MM.1S (cell line): Measurements from ENCODE around the gene FBXL13.
"Not testable (repeated sequence)": the region's sequence is repeated elsewhere in the genome, so short reads cannot be mapped to it uniquely, and the experiment has no call there.

Source experiments
- DNase-seq: peaks from one replicate; pipeline ENCODE4 v3.0.0-alpha.2; 2015
- H2AFZ ChIP-seq: fragments of 300-600 bp; sonication (generic); 2 replicates; pipeline ENCODE4 v1.6.0; 2016; ENCODE audit warnings: antibody characterized with exemption, low read length
- H3F3A ChIP-seq: fragments of 300-600 bp; sonication (generic); 2 replicates; pipeline ENCODE4 v1.6.1; 2016; ENCODE audit warnings: mild to moderate bottlenecking, antibody characterized with exemption, low read length, moderate library complexity, mixed read lengths; ENCODE audit not compliant: insufficient read depth
- H3K27ac ChIP-seq: fragments of 300-600 bp; sonication (generic); 2 replicates; pipeline ENCODE4 v1.5.1; 2016; ENCODE audit warnings: mild to moderate bottlenecking, low read length
- H3K27me3 ChIP-seq: fragments of 300-600 bp; sonication (generic); replicated peaks from 2 replicates; pipeline ENCODE4 v1.6.0; 2016; ENCODE audit warnings: low read length; ENCODE audit not compliant: insufficient read depth
- H3K36me3 ChIP-seq: fragments of 300-600 bp; sonication (generic); replicated peaks from 2 replicates; pipeline ENCODE4 v1.6.1; 2016; ENCODE audit warnings: mild to moderate bottlenecking, low read length, mixed read lengths; ENCODE audit not compliant: insufficient read depth
- H3K4me1 ChIP-seq: fragments of 300-600 bp; sonication (generic); 2 replicates; pipeline ENCODE4 v1.6.1; 2016; ENCODE audit warnings: low read length, mixed read lengths
- H3K4me2 ChIP-seq: fragments of 300-600 bp; sonication (generic); 2 replicates; pipeline ENCODE4 v1.6.0; 2016; ENCODE audit warnings: low read depth, low read length
- H3K4me3 ChIP-seq: fragments of 300-600 bp; sonication (generic); 2 replicates; pipeline ENCODE4 v1.5.1; 2016; ENCODE audit warnings: low read length, mixed read lengths
- H3K79me2 ChIP-seq: fragments of 300-600 bp; sonication (generic); 2 replicates; pipeline ENCODE4 v1.6.1; 2016; ENCODE audit warnings: mixed run types, low read length, mixed read lengths
- H3K9ac ChIP-seq: fragments of 300-600 bp; sonication (generic); 2 replicates; pipeline ENCODE4 v1.6.1; 2016; ENCODE audit warnings: low read length, mixed read lengths
- H3K9me2 ChIP-seq: fragments of 300-600 bp; sonication (generic); replicated peaks from 2 replicates; pipeline ENCODE4 v1.6.1; 2016; ENCODE audit warnings: mild to moderate bottlenecking, low read length, mixed read lengths; ENCODE audit not compliant: insufficient read depth
- H3K9me3 ChIP-seq: fragments of 300-600 bp; sonication (generic); replicated peaks from 2 replicates; pipeline ENCODE4 v1.6.1; 2016; ENCODE audit warnings: mild to moderate bottlenecking, low read length, mixed read lengths; ENCODE audit not compliant: insufficient read depth
- H4K20me1 ChIP-seq: fragments of 300-600 bp; sonication (generic); 2 replicates; pipeline ENCODE4 v1.6.1; 2016; ENCODE audit warnings: mild to moderate bottlenecking, low read length, moderate library complexity, mixed read lengths; ENCODE audit not compliant: insufficient read depth

FBXL13 gene

GRCh38 chr7:102791831-102792230, 282.8 kb downstream of the FBXL13 start:
- not testable (repeated sequence) for H3K4me2 ChIP-seq, H3K36me3 ChIP-seq, H2AFZ ChIP-seq, H3K4me3 ChIP-seq, H3K79me2 ChIP-seq, H3K27me3 ChIP-seq, H3K9me3 ChIP-seq, DNase-seq, H3F3A ChIP-seq, H3K9ac ChIP-seq, H3K27ac ChIP-seq, H4K20me1 ChIP-seq, H3K9me2 ChIP-seq, H3K4me1 ChIP-seq

- H3K9me2 ChIP-seq, H3K4me1 ChIP-seq, H3K9me3 ChIP-seq, H3K4me3 ChIP-seq, H3K9ac ChIP-seq, H3K36me3 ChIP-seq, H3K79me2 ChIP-seq, H3K27ac ChIP-seq, DNase-seq, H3F3A ChIP-seq, H3K4me2 ChIP-seq, H2AFZ ChIP-seq, H4K20me1 ChIP-seq, H3K27me3 ChIP-seq: not testable (repeated sequence)
These were observed 283.2 kb downstream of the FBXL13 start for GRCh38 chr7:102791367-102791766.

- not testable (repeated sequence) for H3K4me2 ChIP-seq, H3K36me3 ChIP-seq, H3K9me3 ChIP-seq, H4K20me1 ChIP-seq, DNase-seq, H3K9ac ChIP-seq, H2AFZ ChIP-seq, H3K27me3 ChIP-seq, H3K4me1 ChIP-seq, H3K9me2 ChIP-seq, H3F3A ChIP-seq, H3K4me3 ChIP-seq, H3K27ac ChIP-seq, H3K79me2 ChIP-seq
These were observed 284.1 kb downstream of the FBXL13 start for GRCh38 chr7:102790364-102791100.

GRCh38 chr7:102788770-102789169, 285.8 kb downstream of the FBXL13 start:
- H3K9me3 ChIP-seq, H3K4me1 ChIP-seq, H3K79me2 ChIP-seq, H3K9me2 ChIP-seq, H3K9ac ChIP-seq, H2AFZ ChIP-seq, H4K20me1 ChIP-seq, H3K27ac ChIP-seq, H3K4me2 ChIP-seq, H3K36me3 ChIP-seq, H3K4me3 ChIP-seq, H3K27me3 ChIP-seq, DNase-seq, H3F3A ChIP-seq: not testable (repeated sequence)

- not testable (repeated sequence) for H3K79me2 ChIP-seq, H3K9ac ChIP-seq, DNase-seq, H3K4me2 ChIP-seq, H3K4me1 ChIP-seq, H3K27me3 ChIP-seq, H3K9me2 ChIP-seq, H2AFZ ChIP-seq, H3K27ac ChIP-seq, H3K4me3 ChIP-seq, H3K36me3 ChIP-seq, H3K9me3 ChIP-seq, H4K20me1 ChIP-seq, H3F3A ChIP-seq
These were observed 293.7 kb downstream of the FBXL13 start for GRCh38 chr7:102780926-102781325.

GRCh38 chr7:102778663-102779062, 295.9 kb downstream of the FBXL13 start:
- not testable (repeated sequence) for H3K9me3 ChIP-seq, H2AFZ ChIP-seq, H3K4me3 ChIP-seq, H4K20me1 ChIP-seq, H3F3A ChIP-seq, H3K4me1 ChIP-seq, H3K27ac ChIP-seq, DNase-seq, H3K9ac ChIP-seq, H3K79me2 ChIP-seq, H3K9me2 ChIP-seq, H3K36me3 ChIP-seq, H3K4me2 ChIP-seq, H3K27me3 ChIP-seq

- H3K4me2 ChIP-seq, H3K4me1 ChIP-seq, H3K9ac ChIP-seq, H3K27ac ChIP-seq, DNase-seq, H2AFZ ChIP-seq, H3K79me2 ChIP-seq, H4K20me1 ChIP-seq, H3K9me3 ChIP-seq, H3F3A ChIP-seq, H3K27me3 ChIP-seq, H3K36me3 ChIP-seq, H3K4me3 ChIP-seq, H3K9me2 ChIP-seq: not testable (repeated sequence)
These were observed 298.4 kb downstream of the FBXL13 start for GRCh38 chr7:102776217-102776616.

- H3K4me1 ChIP-seq, H3K79me2 ChIP-seq, H3F3A ChIP-seq, H3K9me2 ChIP-seq, H3K36me3 ChIP-seq, H3K27me3 ChIP-seq, H4K20me1 ChIP-seq, H3K4me2 ChIP-seq, H3K9me3 ChIP-seq, H2AFZ ChIP-seq, H3K9ac ChIP-seq, H3K27ac ChIP-seq, H3K4me3 ChIP-seq, DNase-seq: not testable (repeated sequence)
These were observed 304.1 kb downstream of the FBXL13 start for GRCh38 chr7:102770467-102770866.
